HEK293 (cell line): ENCODE results near the gene TBC1D5.

Experiments used
- CTCF ChIA-PET: fragments of 350-600 bp; formaldehyde crosslinking; extraction: SDS; loops from one replicate; lab custom pipeline; 2021; ENCODE audit warnings: antibody characterized with exemption; lab: Yijun Ruan, JAX
- POLR2A ChIA-PET: fragments of 300-600 bp; formaldehyde crosslinking; extraction: SDS; loops from one replicate; lab custom pipeline; 2020; ENCODE audit warnings: antibody characterized with exemption, inconsistent platforms; lab: Yijun Ruan, JAX
- H3K27ac ChIP-seq: fragments of 200-500 bp; sonication (Bioruptor generic); 2 replicates; pipeline ENCODE4 v1.5.1; 2014; ENCODE audit warnings: low read depth, low read length, control low read depth, inconsistent platforms; ENCODE audit errors: extremely low read depth
- H3K36me3 ChIP-seq, 2 experiments: fragments of 200-500 bp in 1 of 2; sonication (Bioruptor generic) in 1 of 2; 1 replicate in 1 of 2; 2 replicates in 1 of 2; pipeline ENCODE4 v1.5.1; 2014 to 2017; ENCODE audit warnings: inconsistent platforms in 2 of 2, low read length in 2 of 2; ENCODE audit not compliant: control insufficient read depth in 2 of 2, insufficient read depth in 1 of 2
- H3K4me1 ChIP-seq: fragments of 200-500 bp; sonication (Bioruptor generic); 2 replicates; pipeline ENCODE4 v1.5.1; 2014; ENCODE audit warnings: mild to moderate bottlenecking, low read length, inconsistent platforms; ENCODE audit not compliant: control insufficient read depth, insufficient read depth
- H3K4me3 ChIP-seq: 2 replicates; pipeline ENCODE4 v1.5.1; 2011; ENCODE audit warnings: low read depth, mild to moderate bottlenecking, control low read depth, low read length, moderate library complexity
- H3K9me3 ChIP-seq: fragments of 200-500 bp; sonication (Bioruptor generic); 2 replicates; pipeline ENCODE4 v1.5.1; 2014; ENCODE audit warnings: low read depth, low read length, inconsistent platforms; ENCODE audit not compliant: control insufficient read depth, insufficient read depth
- BCL11B ChIP-seq: fragments of 450-650 bp; formaldehyde crosslinking; IDR thresholded peaks from 2 replicates; pipeline ENCODE4 v1.5.1; 2016; ENCODE audit warnings: low read depth, missing biosample characterization, missing genetic modification characterization
- MEIS1 ChIP-seq: sonication (generic); formaldehyde crosslinking; IDR thresholded peaks from 2 replicates; pipeline ENCODE4 v1.8.1; 2022; ENCODE audit warnings: missing genetic modification reagents, mild to moderate bottlenecking, borderline replicate concordance
- MYNN ChIP-seq: fragments of 450-650 bp; formaldehyde crosslinking; IDR thresholded peaks from 2 replicates; pipeline ENCODE4 v1.5.1; 2016; ENCODE audit warnings: missing biosample characterization, missing genetic modification characterization, borderline replicate concordance
- ZBTB8A ChIP-seq: fragments of 450-650 bp; formaldehyde crosslinking; IDR thresholded peaks from 2 replicates; pipeline ENCODE4 v1.5.1; 2016; ENCODE audit warnings: missing biosample characterization, missing genetic modification characterization
- ZEB2 ChIP-seq: fragments of 450-650 bp; formaldehyde crosslinking; IDR thresholded peaks from 2 replicates; pipeline ENCODE4 v1.5.1; 2016; ENCODE audit warnings: missing biosample characterization, missing genetic modification characterization
- ZNF221 ChIP-seq: fragments of 450-650 bp; formaldehyde crosslinking; IDR thresholded peaks from 2 replicates; pipeline ENCODE4 v1.5.1; 2017; ENCODE audit warnings: missing biosample characterization, missing genetic modification characterization, borderline replicate concordance
- ZNF23 ChIP-seq: fragments of 450-650 bp; formaldehyde crosslinking; IDR thresholded peaks from 2 replicates; pipeline ENCODE4 v1.5.1; 2016; ENCODE audit warnings: missing biosample characterization, missing genetic modification characterization, borderline replicate concordance
- ZNF354C ChIP-seq: fragments of 450-650 bp; formaldehyde crosslinking; IDR thresholded peaks from 2 replicates; pipeline ENCODE4 v1.5.1; 2016; ENCODE audit warnings: missing biosample characterization, missing genetic modification characterization, low read depth, borderline replicate concordance
- ZNF510 ChIP-seq: fragments of 450-650 bp; formaldehyde crosslinking; IDR thresholded peaks from 2 replicates; pipeline ENCODE4 v1.5.1; 2018; ENCODE audit warnings: mild to moderate bottlenecking, missing genetic modification characterization, missing biosample characterization; ENCODE audit not compliant: insufficient replicate concordance
- ZNF555 ChIP-seq: fragments of 450-650 bp; formaldehyde crosslinking; conservative IDR thresholded peaks from 2 replicates; pipeline ENCODE4 v1.5.1; 2017; ENCODE audit warnings: missing biosample characterization, mild to moderate bottlenecking, missing genetic modification characterization, inconsistent platforms
- ZNF621 ChIP-seq: fragments of 450-650 bp; formaldehyde crosslinking; IDR thresholded peaks from 2 replicates; pipeline ENCODE4 v1.5.1; 2017; ENCODE audit warnings: missing biosample characterization, missing genetic modification characterization
- ZNF626 ChIP-seq: fragments of 450-650 bp; sonication (Bioruptor Pico); formaldehyde crosslinking; IDR thresholded peaks from 2 replicates; pipeline ENCODE4 v1.5.1; 2018; ENCODE audit warnings: missing biosample characterization, missing genetic modification characterization, inconsistent platforms
- ZNF654 ChIP-seq: fragments of 450-650 bp; formaldehyde crosslinking; IDR thresholded peaks from 2 replicates; pipeline ENCODE4 v1.5.1; 2016; ENCODE audit warnings: low read depth, missing biosample characterization, missing genetic modification characterization
- ZNF664 ChIP-seq: fragments of 450-650 bp; formaldehyde crosslinking; IDR thresholded peaks from 2 replicates; pipeline ENCODE4 v1.5.1; 2016; ENCODE audit warnings: missing biosample characterization, missing genetic modification characterization
- TF ChIP-seq, protein P1 (sequence below): fragments of 450-650 bp; formaldehyde crosslinking; IDR thresholded peaks from 2 replicates; pipeline ENCODE4 v1.5.1; 2017; ENCODE audit warnings: missing biosample characterization, mild to moderate bottlenecking, missing genetic modification characterization, moderate library complexity
- TF ChIP-seq, protein P2 (sequence below): fragments of 450-650 bp; formaldehyde crosslinking; IDR thresholded peaks from 2 replicates; pipeline ENCODE4 v1.5.1; 2016; ENCODE audit warnings: missing biosample characterization, missing genetic modification characterization
- TF ChIP-seq, protein P3 (sequence below): fragments of 450-650 bp; formaldehyde crosslinking; IDR thresholded peaks from 2 replicates; pipeline ENCODE4 v1.5.1; 2016; ENCODE audit warnings: missing biosample characterization, missing genetic modification characterization
- TF ChIP-seq, protein P4 (sequence below): fragments of 450-650 bp; formaldehyde crosslinking; IDR thresholded peaks from 2 replicates; pipeline ENCODE4 v1.5.1; 2016; ENCODE audit warnings: missing biosample characterization, missing genetic modification characterization
- TF ChIP-seq, protein P5 (sequence below): fragments of 450-650 bp; IDR thresholded peaks from 2 replicates; pipeline ENCODE4 v1.5.1; 2018; ENCODE audit warnings: missing biosample characterization, mild to moderate bottlenecking, missing genetic modification characterization
- TF ChIP-seq, protein P6 (sequence below): fragments of 450-650 bp; formaldehyde crosslinking; IDR thresholded peaks from 2 replicates; pipeline ENCODE4 v1.5.1; 2017; ENCODE audit warnings: missing biosample characterization, missing genetic modification characterization

TBC1D5 gene

DNA sequence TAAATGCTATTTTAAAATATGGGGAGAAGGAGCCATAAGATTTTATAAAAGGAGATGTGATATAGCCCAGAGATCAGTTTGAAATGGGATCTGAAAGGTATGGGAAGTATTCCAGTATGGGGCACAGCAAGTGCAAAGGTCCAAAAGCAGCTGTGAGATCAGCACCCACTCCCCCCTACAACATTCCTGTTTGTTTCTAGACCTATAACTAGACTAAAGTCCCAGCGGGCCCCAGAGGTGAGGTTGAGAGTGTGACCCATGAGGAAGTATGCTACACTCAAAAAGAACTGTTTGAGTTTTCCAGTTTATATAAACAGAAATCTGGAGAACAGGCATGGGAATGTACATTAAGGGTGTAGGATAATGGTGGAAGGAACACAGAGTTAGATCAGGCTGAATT lies 152.5 kb downstream of the TBC1D5 start:
- Histone ChIP-seq H3K4me1 (no peaks in the 10 kb centered on the region), H3K36me3 (no peaks in the 10 kb centered on the region), H3K4me3 (no peak overlapping the region)
- TF ChIP-seq, protein P1, sequence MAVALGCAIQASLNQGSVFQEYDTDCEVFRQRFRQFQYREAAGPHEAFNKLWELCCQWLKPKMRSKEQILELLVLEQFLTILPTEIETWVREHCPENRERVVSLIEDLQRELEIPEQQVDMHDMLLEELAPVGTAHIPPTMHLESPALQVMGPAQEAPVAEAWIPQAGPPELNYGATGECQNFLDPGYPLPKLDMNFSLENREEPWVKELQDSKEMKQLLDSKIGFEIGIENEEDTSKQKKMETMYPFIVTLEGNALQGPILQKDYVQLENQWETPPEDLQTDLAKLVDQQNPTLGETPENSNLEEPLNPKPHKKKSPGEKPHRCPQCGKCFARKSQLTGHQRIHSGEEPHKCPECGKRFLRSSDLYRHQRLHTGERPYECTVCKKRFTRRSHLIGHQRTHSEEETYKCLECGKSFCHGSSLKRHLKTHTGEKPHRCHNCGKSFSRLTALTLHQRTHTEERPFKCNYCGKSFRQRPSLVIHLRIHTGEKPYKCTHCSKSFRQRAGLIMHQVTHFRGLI (tag by site-specific recombination): no peak
- no peak for TF ChIP-seq ZNF626
- TF ChIP-seq, protein P2, sequence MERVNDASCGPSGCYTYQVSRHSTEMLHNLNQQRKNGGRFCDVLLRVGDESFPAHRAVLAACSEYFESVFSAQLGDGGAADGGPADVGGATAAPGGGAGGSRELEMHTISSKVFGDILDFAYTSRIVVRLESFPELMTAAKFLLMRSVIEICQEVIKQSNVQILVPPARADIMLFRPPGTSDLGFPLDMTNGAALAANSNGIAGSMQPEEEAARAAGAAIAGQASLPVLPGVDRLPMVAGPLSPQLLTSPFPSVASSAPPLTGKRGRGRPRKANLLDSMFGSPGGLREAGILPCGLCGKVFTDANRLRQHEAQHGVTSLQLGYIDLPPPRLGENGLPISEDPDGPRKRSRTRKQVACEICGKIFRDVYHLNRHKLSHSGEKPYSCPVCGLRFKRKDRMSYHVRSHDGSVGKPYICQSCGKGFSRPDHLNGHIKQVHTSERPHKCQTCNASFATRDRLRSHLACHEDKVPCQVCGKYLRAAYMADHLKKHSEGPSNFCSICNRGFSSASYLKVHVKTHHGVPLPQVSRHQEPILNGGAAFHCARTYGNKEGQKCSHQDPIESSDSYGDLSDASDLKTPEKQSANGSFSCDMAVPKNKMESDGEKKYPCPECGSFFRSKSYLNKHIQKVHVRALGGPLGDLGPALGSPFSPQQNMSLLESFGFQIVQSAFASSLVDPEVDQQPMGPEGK (tag by site-specific recombination): no peak
- no peak for TF ChIP-seq ZNF664 (tag by site-specific recombination)
- TF ChIP-seq BCL11B (tag by site-specific recombination): no peak
- TF ChIP-seq, protein P3, sequence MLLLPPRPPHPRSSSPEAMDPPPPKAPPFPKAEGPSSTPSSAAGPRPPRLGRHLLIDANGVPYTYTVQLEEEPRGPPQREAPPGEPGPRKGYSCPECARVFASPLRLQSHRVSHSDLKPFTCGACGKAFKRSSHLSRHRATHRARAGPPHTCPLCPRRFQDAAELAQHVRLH: no peak
- TF ChIP-seq, all 188 proteins: peak for 0
- ChIA-PET CTCF (no interaction called here), POLR2A (no interaction called here)
- Histone ChIP-seq H3K27ac (no peak overlapping the region), H3K9me3 (no peaks in the 10 kb centered on the region)

DNA sequence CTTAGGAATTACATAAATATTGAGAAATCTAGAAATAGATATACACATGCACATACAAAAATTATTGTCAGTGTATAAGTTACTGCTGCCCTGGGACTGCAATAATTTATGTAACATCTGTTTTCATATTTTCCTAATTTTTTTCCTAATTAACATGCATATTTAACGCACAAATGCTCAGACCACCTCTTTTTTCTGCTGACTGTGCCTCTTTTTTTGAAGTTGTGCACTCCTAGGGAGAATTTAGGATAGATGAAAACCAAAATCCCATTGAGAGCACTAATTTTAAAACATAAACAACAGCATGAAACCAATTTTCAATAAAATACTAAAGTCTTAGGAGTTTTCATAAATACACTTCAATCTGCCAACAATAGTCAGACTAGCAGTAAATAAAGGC lies 154.0 kb downstream of the TBC1D5 start:
- POLR2A ChIA-PET: no interaction called here
- Histone ChIP-seq H3K4me3 (no peak overlapping the region), H3K4me1 (no peaks in the 10 kb centered on the region), H3K36me3 (no peaks in the 10 kb centered on the region), H3K9me3 (no peaks in the 10 kb centered on the region), H3K27ac (no peak overlapping the region)
- CTCF ChIA-PET: interaction anchor here (0.7 kb wide), 1 partner anchor 252 kb away, joined by 3 read pairs; no protein-coding TSS in a partner anchor
- TF ChIP-seq ZBTB8A (no peak), ZEB2 (tag by site-specific recombination) (no peak), ZNF654 (tag by site-specific recombination) (no peak), ZNF23 (no peak), ZNF555 (tag by site-specific recombination) (no peak), ZNF221 (no peak), ZNF354C (tag by site-specific recombination) (no peak), ZNF510 (no peak), MEIS1 (CRISPR knock-in tag) (no peak), ZNF621 (tag by site-specific recombination) (no peak), MYNN (tag by site-specific recombination) (no peak)
- TF ChIP-seq, protein P4, sequence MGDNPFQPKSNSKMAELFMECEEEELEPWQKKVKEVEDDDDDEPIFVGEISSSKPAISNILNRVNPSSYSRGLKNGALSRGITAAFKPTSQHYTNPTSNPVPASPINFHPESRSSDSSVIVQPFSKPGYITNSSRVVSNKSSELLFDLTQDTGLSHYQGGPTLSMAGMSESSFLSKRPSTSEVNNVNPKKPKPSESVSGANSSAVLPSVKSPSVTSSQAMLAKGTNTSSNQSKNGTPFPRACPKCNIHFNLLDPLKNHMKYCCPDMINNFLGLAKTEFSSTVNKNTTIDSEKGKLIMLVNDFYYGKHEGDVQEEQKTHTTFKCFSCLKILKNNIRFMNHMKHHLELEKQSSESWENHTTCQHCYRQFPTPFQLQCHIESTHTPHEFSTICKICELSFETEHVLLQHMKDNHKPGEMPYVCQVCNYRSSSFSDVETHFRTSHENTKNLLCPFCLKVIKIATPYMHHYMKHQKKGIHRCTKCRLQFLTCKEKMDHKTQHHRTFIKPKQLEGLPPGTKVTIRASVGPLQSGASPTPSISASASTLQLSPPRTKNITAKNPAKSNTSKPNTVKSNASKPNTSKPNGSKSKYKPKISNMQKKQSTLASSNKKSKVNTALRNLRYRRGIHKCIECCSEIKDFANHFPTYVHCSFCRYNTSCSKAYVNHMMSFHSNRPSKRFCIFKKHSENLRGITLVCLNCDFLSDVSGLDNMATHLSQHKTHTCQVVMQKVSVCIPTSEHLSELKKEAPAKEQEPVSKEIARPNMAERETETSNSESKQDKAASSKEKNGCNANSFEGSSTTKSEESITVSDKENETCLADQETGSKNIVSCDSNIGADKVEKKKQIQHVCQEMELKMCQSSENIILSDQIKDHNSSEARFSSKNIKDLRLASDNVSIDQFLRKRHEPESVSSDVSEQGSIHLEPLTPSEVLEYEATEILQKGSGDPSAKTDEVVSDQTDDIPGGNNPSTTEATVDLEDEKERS: no peak
- TF ChIP-seq, protein P5, sequence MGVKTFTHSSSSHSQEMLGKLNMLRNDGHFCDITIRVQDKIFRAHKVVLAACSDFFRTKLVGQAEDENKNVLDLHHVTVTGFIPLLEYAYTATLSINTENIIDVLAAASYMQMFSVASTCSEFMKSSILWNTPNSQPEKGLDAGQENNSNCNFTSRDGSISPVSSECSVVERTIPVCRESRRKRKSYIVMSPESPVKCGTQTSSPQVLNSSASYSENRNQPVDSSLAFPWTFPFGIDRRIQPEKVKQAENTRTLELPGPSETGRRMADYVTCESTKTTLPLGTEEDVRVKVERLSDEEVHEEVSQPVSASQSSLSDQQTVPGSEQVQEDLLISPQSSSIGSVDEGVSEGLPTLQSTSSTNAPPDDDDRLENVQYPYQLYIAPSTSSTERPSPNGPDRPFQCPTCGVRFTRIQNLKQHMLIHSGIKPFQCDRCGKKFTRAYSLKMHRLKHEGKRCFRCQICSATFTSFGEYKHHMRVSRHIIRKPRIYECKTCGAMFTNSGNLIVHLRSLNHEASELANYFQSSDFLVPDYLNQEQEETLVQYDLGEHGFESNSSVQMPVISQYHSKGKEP (tag by site-specific recombination): no peak
- TF ChIP-seq, protein P6, sequence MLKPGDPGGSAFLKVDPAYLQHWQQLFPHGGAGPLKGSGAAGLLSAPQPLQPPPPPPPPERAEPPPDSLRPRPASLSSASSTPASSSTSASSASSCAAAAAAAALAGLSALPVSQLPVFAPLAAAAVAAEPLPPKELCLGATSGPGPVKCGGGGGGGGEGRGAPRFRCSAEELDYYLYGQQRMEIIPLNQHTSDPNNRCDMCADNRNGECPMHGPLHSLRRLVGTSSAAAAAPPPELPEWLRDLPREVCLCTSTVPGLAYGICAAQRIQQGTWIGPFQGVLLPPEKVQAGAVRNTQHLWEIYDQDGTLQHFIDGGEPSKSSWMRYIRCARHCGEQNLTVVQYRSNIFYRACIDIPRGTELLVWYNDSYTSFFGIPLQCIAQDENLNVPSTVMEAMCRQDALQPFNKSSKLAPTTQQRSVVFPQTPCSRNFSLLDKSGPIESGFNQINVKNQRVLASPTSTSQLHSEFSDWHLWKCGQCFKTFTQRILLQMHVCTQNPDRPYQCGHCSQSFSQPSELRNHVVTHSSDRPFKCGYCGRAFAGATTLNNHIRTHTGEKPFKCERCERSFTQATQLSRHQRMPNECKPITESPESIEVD (tag by site-specific recombination): no peak
